Measurements from ENCODE around the gene SLC4A3.

DNA sequence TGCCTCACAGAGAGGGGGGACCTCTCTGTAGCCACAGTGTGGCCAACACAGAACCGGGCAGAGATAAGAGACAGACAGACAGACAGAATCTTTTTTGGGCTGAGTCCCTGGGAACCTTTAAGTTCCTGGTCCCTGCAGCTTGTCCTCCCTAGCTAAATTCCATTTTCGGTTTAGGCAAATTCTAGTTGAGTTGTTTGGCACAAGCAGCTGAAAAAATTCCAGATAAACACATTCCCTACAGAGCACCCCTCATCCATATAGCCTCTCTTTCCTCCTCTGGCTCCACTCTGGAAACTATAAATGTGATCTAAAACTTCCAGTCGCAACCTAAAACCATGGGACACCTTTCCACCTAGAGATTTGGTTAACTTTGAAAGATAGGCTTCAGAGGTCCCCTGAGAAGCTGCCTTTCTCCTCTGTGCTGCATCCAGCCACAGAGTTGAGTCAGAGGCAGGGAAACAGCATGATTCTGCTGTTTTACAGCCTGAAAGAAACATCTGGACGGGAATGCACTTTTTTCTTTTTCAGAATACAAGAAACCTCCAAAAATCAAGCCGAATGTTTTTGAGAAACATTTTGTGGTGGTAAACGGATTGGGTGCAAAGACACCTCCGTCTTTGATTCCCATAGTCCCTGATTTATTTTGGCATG is 30.9 kb downstream of the SLC4A3 start:
- TF ChIP-seq, protein P1, sequence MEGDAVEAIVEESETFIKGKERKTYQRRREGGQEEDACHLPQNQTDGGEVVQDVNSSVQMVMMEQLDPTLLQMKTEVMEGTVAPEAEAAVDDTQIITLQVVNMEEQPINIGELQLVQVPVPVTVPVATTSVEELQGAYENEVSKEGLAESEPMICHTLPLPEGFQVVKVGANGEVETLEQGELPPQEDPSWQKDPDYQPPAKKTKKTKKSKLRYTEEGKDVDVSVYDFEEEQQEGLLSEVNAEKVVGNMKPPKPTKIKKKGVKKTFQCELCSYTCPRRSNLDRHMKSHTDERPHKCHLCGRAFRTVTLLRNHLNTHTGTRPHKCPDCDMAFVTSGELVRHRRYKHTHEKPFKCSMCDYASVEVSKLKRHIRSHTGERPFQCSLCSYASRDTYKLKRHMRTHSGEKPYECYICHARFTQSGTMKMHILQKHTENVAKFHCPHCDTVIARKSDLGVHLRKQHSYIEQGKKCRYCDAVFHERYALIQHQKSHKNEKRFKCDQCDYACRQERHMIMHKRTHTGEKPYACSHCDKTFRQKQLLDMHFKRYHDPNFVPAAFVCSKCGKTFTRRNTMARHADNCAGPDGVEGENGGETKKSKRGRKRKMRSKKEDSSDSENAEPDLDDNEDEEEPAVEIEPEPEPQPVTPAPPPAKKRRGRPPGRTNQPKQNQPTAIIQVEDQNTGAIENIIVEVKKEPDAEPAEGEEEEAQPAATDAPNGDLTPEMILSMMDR (IDR thresholded peaks at IDR 0.05), result no peak
- no peak for TF ChIP-seq POLR2A (IDR thresholded peaks at IDR 0.05)
- no peak for TF ChIP-seq POLR2AphosphoS5 (IDR thresholded peaks at IDR 0.05; ENCODE audit: insufficient read depth in 1 of 2, low read depth in 1 of 2)

Measured in vagina (tissue), 2 donors.